ENCODE measurements around the gene NKX2-8.
"Not testable (repeated sequence)": the region's sequence is repeated elsewhere in the genome, so short reads cannot be mapped to it uniquely, and the experiment has no call there.

Gene NKX2-8

GRCh38 chr14:36579573-36580140, 2.8 kb downstream of the NKX2-8 start:
- DNase-seq: no peak

DNA sequence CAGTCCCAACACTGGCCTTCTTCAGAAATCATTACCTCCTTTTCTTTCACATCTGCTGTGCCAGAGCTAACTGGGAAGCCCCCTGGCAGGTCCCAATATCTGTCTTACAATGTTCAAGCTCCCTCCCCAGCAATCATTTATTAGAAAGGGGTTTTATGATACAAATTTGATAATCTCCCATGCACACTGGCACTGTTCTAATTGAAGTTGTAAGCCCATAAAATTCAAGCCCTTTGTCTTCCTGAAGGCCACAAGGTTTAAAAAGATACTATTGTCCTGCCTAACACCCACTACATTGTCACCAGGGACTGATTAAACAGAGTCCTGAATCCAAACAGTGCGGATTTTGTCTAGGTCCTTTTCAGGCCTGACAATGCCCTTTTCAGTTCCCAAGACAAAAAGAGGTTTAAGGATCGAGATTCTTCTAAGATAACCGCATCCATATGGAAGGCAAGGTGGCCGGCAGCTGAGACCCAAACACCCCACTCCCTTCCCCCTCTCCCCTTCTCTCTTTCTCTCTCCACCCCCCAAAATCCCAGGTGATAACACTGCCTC, 3.3 kb downstream of the NKX2-8 start:
- DNase-seq: no peak

GRCh38 chr14:36570065-36570464, 12.3 kb downstream of the NKX2-8 start:
- DNase-seq: no peak

- DNase-seq: peak; percentile 26
Observed at GRCh38 chr14:36556811-36557433, 25.5 kb downstream of the NKX2-8 start.

DNA sequence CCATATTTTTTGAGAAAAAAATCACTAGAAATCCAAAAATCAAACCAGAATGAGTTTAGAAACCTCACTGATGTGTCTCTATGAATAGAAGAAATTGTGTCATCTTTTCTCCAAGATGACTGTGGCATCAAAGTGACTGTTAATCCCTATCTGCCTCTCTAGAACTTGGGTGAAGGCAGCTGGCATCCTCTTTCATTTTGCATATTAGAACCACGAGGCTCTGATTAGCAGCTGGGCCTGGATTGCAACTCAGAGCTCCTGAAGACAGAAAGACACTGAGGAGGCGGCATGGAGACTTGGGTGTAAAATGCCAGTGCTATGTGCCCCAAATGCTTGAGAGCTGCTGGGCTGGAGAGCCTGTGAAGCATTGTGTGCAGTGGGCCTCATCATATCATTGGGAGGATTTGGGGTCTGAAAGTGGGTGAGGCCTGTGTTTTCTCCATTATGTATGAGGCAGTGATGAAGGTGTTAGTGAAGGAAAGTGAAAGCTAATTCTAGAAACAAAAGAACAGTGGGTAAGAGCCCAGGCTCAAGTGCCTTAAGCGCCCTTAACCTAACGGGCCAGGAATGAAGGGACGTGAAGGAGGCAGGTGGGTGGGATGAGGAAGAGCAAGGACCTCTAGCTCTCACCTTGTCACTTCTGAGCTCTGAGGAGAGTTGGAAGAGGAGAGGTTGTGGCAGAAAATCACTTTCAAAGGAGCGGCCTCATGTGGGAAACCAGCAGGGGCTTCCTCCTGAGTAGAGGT, 26.2 kb downstream of the NKX2-8 start:
- no peak for DNase-seq

GRCh38 chr14:36553656-36554260, 28.7 kb downstream of the NKX2-8 start:
- peak; percentile 34 for DNase-seq

GRCh38 chr14:36550899-36551298, 31.5 kb downstream of the NKX2-8 start:
- no peak for DNase-seq

DNA sequence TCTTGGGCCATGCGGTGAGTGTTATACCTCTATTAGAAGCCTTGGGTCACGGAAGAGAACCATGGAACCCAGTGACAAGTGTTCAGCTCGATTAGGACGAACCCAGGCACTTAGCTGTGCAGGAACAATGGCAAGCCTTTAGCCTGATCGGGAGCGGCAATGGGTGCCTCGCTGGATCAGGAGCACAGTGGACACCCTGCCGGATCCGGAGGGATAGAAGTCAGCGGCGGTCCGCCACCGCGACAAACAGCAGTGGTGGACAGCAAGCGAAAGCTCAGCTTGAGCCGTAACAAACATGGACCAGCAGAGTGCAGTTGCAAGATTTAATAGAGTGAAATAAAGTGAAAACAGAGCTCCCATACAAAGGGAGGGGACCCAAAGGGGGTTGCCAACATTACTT, 38.1 kb downstream of the NKX2-8 start:
- DNase-seq: not testable (repeated sequence)

DNA sequence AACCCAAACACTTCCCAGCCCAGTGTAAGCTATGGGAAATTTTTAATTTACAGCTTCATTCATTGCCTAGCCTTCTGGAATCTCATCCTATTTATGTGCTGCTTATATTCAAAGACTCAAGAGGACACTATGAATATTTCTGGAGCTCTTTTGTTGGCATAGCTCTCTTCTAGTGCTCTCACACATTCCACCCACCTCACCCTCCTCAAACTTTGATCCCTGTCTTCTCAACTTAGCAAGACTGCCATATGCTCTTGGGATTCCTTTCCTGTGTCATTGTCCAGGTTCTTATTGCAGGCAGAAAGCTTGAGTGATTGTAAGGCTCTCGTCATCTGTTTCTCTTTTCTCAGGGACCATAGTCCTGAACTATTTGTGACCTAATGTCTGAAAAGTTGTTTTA, 44.4 kb downstream of the NKX2-8 start:
- no peak for DNase-seq
